Eye (tissue), 1 donor: ENCODE measurements around the gene CD276.
"Not testable (repeated sequence)": the region's sequence is repeated elsewhere in the genome, so short reads cannot be mapped to it uniquely, and the experiment has no call there.

Experiments used
- DNase-seq: peaks from one replicate; pipeline ENCODE4 v3.0.0-alpha.2; 2015

CD276 gene

DNA sequence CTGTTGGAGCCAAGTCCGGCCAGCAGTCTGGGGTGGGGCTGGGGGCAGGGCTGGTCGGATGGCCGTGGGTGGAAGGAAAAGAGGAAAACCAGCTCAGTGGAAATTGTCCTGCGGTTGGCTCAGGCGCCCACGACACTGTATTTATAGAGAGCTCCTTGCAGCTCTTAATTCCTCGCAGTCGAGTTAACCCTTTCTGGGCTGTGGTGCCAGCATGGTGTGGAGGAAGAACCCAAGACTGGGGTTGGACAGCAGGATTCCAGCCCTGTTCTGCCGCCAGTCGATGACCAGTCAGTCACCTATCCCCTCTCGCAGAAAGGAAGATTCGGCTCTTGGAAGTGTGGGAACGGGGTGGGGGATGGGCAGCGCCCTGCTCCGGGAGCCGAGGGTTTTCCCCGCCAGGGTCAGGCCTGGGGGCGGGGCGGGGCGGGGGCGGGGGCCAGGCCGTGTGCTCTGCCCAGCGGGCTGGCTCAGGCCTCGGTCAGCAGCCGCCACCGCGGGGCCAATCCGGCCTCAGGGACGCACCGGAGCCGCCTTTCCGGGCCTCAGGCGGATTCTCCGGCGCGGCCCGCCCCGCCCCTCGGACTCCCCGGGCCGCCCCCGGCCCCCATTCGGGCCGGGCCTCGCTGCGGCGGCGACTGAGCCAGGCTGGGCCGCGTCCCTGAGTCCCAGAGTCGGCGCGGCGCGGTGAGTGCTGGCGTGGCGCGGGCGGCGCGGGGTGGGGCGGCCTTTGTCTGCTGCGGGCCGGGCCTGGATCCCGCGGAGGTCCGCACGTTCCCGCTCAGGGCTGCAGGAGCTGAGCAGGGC, at the start of gene CD276:
TSS of gene CD276 (plus strand) at position 607 of the 804 bp plus-strand sequence. CDS start 15,257 bp downstream, outside the sequence.
- DNase-seq, result peak; percentile 88

DNA sequence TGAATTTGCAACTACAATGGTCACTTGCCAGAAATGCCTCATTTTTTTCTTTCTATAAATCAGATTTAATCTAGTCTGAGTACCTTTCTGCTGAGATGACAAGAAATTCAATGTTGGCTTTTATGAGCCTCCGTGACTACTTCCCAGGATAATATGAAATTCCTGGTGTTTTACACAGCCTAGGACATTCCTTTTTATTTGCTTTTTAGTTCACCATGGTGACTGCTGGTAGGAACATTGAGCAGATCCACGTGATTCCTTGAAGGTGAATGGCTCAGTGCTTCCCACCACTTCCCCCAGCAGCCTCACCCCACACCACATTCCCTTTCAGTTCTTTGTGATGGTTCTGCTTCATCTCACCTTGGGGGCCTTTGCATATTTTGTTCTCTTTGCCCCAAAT, 46.7 kb upstream of the CD276 start:
- DNase-seq, result no peak

GRCh38 chr15:73639464-73639863, 44.7 kb upstream of the CD276 start:
- DNase-seq, result not testable (repeated sequence)

- no peak for DNase-seq
Observed at GRCh38 chr15:73647259-73648013, 36.7 kb upstream of the CD276 start.

- DNase-seq, result no peak
Observed at GRCh38 chr15:73648014-73648295, 36.2 kb upstream of the CD276 start.

GRCh38 chr15:73650416-73651126, 33.6 kb upstream of the CD276 start:
- no peak for DNase-seq

GRCh38 chr15:73654659-73655058, 29.5 kb upstream of the CD276 start:
- DNase-seq, result no peak

- DNase-seq, result no peak
Observed at GRCh38 chr15:73655724-73656123, 28.5 kb upstream of the CD276 start.

DNA sequence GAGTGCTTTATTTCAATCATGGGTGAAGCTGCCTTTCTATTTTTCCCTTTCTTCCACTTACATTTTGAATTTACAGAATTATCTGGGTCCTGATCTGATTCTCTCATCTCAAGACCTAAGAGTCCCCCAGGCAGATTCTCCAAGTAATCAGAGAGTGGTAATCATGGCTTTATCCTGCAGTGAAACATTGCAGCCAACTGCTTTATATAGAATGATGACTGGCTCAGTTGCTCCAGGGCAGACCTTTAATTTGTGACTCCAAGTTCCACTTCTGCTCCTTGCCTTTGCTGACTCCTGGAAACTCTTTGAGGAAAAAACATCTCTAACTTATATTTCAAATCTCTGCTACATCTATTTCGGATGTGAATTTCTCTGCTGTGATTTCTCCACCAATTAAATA, 25.5 kb upstream of the CD276 start:
- DNase-seq, result no peak

GRCh38 chr15:73660455-73660854, 23.7 kb upstream of the CD276 start:
- no peak for DNase-seq

- no peak for DNase-seq
Observed at GRCh38 chr15:73674587-73674986, 9.6 kb upstream of the CD276 start.

DNA sequence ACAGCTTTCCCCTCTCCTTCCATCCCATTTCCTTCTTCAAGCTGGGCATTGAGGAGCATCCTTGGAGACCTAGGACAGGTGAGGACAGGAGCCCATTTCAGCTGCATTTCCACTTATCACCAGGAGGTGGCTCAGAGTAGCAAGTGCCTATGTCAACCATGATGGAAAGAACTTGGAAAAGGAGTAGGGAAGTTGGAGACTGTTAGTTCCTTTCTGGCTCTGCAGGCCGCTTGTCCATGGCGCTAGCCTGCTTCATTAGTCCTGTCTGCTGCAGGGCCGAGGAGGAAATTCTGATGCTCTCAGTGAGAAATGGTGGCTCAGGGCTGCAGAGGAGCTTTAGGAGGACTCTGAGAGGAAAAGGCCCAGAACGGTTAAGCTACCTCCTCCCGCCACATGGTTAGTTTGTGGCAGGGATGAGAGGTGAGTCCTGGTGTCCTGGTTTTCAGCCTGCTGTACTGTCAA, 7.0 kb upstream of the CD276 start:
- peak; percentile 82 for DNase-seq

GRCh38 chr15:73677733-73678132, 6.5 kb upstream of the CD276 start:
- no peak for DNase-seq

DNA sequence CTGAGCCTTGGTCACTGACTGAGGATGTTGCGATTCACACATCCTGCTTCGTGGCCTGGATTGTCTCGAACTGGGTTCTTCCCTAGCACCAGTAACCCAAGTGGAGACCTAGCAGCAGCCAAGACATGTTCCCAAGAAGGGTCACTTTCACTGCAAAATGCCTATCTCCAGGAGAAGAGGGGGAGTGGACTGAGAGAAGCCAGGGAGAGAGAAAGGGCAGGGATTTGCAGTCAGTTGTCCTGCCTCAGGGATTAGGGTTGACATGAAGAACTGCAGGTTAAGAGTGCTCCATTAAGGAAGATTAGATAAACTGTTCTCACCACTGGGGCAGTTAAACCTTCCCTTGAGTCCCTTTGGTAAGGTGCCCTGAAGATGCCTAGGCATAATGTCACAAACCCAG, 5.7 kb upstream of the CD276 start:
- DNase-seq, result no peak

DNA sequence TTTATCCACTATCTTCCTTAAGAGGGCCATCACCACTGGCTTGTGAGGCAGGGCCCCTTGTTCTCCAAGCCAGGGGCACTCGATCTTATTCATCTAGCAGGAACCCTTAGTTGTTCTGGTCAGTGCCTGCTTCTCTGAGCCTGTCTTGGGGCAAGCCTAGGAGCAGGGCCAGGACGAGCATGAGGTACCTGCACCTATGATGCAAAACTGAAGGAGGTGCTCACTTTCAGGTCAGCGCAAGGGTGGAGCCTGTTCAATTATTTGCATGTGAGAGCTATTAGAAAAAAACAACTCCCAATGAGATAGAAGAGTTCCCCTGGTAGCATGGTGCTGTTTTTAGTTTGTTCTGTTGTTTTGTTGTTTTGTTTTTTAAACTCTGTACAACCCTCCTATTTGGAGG, 5.0 kb upstream of the CD276 start:
- no peak for DNase-seq

GRCh38 chr15:73679964-73680363, 4.2 kb upstream of the CD276 start:
- DNase-seq, result no peak

GRCh38 chr15:73680549-73680948, 3.6 kb upstream of the CD276 start:
- no peak for DNase-seq

DNA sequence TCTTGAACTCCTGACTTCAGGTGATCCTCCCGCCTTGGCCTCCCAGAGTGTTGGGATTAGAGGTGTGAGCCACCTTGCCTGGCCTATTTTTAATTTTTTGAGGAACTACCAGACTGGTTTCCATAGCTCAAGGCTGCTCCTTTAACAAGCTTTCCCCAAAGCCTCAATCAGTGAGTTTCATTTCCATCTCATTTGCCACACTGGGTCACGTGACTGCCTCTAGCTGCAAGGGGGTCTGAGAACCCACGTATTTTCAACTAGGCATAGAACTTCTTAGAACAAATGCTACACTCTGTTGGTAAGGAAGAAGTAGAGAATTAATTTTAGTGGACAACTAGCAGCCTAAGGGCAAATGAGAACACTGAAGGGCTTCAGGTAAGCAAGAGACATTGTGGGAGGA, 3.1 kb upstream of the CD276 start:
- peak; percentile 24 for DNase-seq

DNA sequence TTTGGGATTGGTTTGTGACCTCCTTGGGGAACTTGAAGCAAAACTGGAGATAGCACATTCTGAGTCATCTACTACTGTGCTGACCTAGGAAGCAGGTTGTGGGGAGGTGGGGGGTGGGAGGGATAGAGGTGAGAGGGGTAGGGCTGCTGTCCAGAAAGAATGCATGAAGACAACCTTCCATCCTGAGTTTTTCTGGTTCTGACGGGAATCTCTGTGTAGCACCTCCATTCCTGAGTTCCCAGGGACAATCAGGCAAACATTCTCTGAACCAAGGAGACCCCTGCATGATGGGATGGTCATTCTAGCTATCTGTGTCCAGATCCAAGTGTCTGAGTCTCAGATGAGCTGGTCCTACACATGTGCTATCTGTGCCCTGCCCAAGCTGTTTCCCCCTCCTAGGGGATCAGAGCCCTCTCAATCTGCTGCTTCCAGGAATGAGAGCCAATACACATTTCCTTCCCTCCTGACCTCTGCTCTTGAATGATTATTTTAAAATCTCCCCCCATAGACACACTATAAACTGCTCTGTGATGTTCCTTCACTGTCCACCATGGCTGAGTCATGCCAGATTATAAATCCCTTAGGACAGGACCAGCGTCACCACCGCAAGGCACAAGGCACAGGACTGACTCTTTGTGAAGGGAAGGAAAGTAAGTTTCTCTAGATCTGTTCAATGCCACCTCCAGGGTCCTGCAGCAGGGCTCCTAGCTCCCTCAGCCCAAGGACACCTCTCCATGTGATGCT, 2.2 kb upstream of the CD276 start:
- no peak for DNase-seq

DNA sequence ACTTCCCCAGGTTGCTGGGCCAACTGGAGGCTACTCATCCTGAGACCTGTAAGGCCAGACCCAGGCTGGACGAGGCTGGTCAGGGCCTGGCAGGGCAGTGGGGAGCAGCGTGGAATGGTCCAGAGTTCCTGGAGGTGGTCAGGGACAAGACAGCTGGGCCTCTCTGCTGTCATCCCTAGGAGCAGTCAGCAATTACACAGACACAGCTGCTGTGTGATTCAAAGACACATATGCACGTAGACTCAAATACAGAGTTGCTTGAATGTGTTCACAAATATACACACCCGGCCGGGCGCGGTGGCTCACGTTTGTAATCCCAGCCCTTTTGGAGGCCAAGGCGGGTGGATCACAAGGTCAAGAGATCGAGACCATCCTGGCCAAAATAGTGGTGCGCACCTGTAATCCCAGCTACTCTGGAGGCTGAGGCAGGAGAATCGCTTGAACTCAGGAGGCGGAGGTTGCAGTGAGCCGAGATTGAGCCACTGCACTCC, 1.5 kb upstream of the CD276 start:
- DNase-seq, result peak; percentile 21

GRCh38 chr15:73683257-73683776, 866 bp upstream of the CD276 start:
- DNase-seq, result no peak
